GM12878 (cell line): ENCODE results near the gene TROAP. TPM values are rescaled to one million over a fixed set of nuclear protein-coding genes. Genes with fewer than 3 reads are reported as not detected.
A peak's percentile ranks its signal among the peaks of the same experiment; 100 is the strongest.

Experiments used
- CHD2 ChIP-seq: IDR thresholded peaks from 2 replicates; pipeline ENCODE4 v1.6.1; 2011; ENCODE audit warnings: low read depth, low read length, improper control_type of control experiment, borderline replicate concordance
- CREB1 ChIP-seq: IDR thresholded peaks from 2 replicates; pipeline ENCODE4 v1.6.1; 2012; ENCODE audit warnings: low read depth, mild to moderate bottlenecking, inconsistent platforms
- E4F1 ChIP-seq: fragments of 450-650 bp; IDR thresholded peaks from 2 replicates; pipeline ENCODE4 v1.6.1; 2018; ENCODE audit warnings: borderline replicate concordance, mild to moderate bottlenecking; ENCODE audit not compliant: partially characterized antibody
- EED ChIP-seq: sonication (generic); IDR thresholded peaks from 2 replicates; pipeline ENCODE4 v1.6.1; 2016; ENCODE audit warnings: antibody characterized with exemption, low read depth
- FOXK2 ChIP-seq: fragments of 450-650 bp; IDR thresholded peaks from 2 replicates; pipeline ENCODE4 v1.6.1; 2017; ENCODE audit warnings: mild to moderate bottlenecking, moderate library complexity
- IRF3 ChIP-seq: fragments of 450-650 bp; IDR thresholded peaks from 2 replicates; pipeline ENCODE4 v1.6.1; 2014; ENCODE audit warnings: mild to moderate bottlenecking
- MEF2A ChIP-seq: IDR thresholded peaks from 2 replicates; pipeline ENCODE4 v1.6.1; 2011; ENCODE audit warnings: low read depth, mild to moderate bottlenecking, low read length, moderate library complexity; ENCODE audit not compliant: insufficient read depth
- MTA2 ChIP-seq: fragments of 450-650 bp; IDR thresholded peaks from 2 replicates; pipeline ENCODE4 v1.6.1; 2016; ENCODE audit warnings: low read depth, mild to moderate bottlenecking, moderate library complexity
- MYC ChIP-seq: IDR thresholded peaks from 2 replicates; pipeline ENCODE4 v1.6.1; 2011; ENCODE audit warnings: mild to moderate bottlenecking, low read length, moderate library complexity, inconsistent platforms; ENCODE audit not compliant: insufficient read depth, insufficient replicate concordance, insufficient read length, severe bottlenecking
- NR2C1 ChIP-seq: fragments of 450-650 bp; IDR thresholded peaks from 2 replicates; pipeline ENCODE4 v1.6.1; 2017; ENCODE audit warnings: antibody characterized with exemption, mild to moderate bottlenecking, moderate library complexity
- NR2C2 ChIP-seq: IDR thresholded peaks from 2 replicates; pipeline ENCODE4 v1.6.1; 2011; ENCODE audit warnings: borderline replicate concordance, low read depth; ENCODE audit not compliant: control insufficient read depth, insufficient read length
- PAX5 ChIP-seq: IDR thresholded peaks from 2 replicates; pipeline ENCODE4 v1.6.1; 2011; ENCODE audit warnings: low read depth, low read length, borderline replicate concordance
- POLR2AphosphoS5 ChIP-seq: IDR thresholded peaks from 2 replicates; pipeline ENCODE4 v1.6.1; 2011; ENCODE audit warnings: mild to moderate bottlenecking, low read length, inconsistent platforms
- POU2F2 ChIP-seq: IDR thresholded peaks from 3 replicates; pipeline ENCODE4 v1.6.1; 2011; ENCODE audit warnings: low read depth, mild to moderate bottlenecking, low read length, borderline replicate concordance
- RUNX3 ChIP-seq: IDR thresholded peaks from 2 replicates; pipeline ENCODE4 v1.6.1; 2012; ENCODE audit warnings: low read length, inconsistent platforms
- STAT1 ChIP-seq: fragments of 450-650 bp; conservative IDR thresholded peaks from 2 replicates; pipeline ENCODE4 v1.6.1; 2014; ENCODE audit warnings: antibody characterized with exemption, mild to moderate bottlenecking
- STAT3 ChIP-seq: IDR thresholded peaks from 2 replicates; pipeline ENCODE4 v1.6.1; 2011; ENCODE audit warnings: low read depth, low read length, improper control_type of control experiment
- SUPT20H ChIP-seq: IDR thresholded peaks from 2 replicates; pipeline ENCODE4 v1.6.1; 2011; ENCODE audit warnings: low read depth, mild to moderate bottlenecking, low read length, moderate library complexity, borderline replicate concordance; ENCODE audit not compliant: control insufficient read depth
- SUZ12 ChIP-seq: fragments of 200-600 bp; sonication (generic); IDR thresholded peaks from one replicate; pipeline ENCODE4 v1.6.1; 2018; ENCODE audit warnings: antibody characterized with exemption, mild to moderate bottlenecking; ENCODE audit not compliant: unreplicated experiment
- TBL1XR1 ChIP-seq: IDR thresholded peaks from 2 replicates; pipeline ENCODE4 v1.6.1; 2012; ENCODE audit warnings: low read depth, low read length, improper control_type of control experiment
- TCF3 ChIP-seq: IDR thresholded peaks from 2 replicates; pipeline ENCODE4 v1.6.1; 2012; ENCODE audit warnings: low read depth, mild to moderate bottlenecking, low read length, borderline replicate concordance; ENCODE audit not compliant: insufficient read depth
- USF1 ChIP-seq: IDR thresholded peaks from 2 replicates; pipeline ENCODE4 v1.6.1; 2011; ENCODE audit warnings: borderline replicate concordance, low read depth, mild to moderate bottlenecking, moderate library complexity, mixed read lengths, low read length; ENCODE audit not compliant: insufficient read depth; ENCODE audit errors: extremely low read length
- WRNIP1 ChIP-seq: IDR thresholded peaks from 2 replicates; pipeline ENCODE4 v1.6.1; 2011; ENCODE audit warnings: low read depth, low read length, improper control_type of control experiment, borderline replicate concordance
- ZBED1 ChIP-seq: IDR thresholded peaks from 2 replicates; pipeline ENCODE4 v1.6.1; 2016; ENCODE audit warnings: borderline replicate concordance
- polyA plus RNA-seq, 11 experiments: library from polyadenylated mRNA; depleted of rRNA in 4 of 11; unstranded in 6 of 11; stranded (reverse) in 5 of 11; fragments of >200 nt; fragmentation: Nextera tagmentation in 4 of 11; fragmentation: Illumina TruSeq in 1 of 11; extraction: Ambion mirVana in 4 of 11; extraction: Trizol in 1 of 11; gene quantifications; 1 replicate in 1 of 11; 2 replicates in 10 of 11; pipeline versions ENCODE4 v1.2.1 to v1.2.3, GENCODE V29; 2011 to 2016; ENCODE audit warnings: inconsistent platforms in 2 of 11, missing spikeins in 2 of 11, low read depth in 1 of 11
- total RNA-seq, 4 experiments: library from RNA; depleted of rRNA in 3 of 4; stranded (reverse); fragments of >200 nt in 3 of 4; fragmentation: Illumina TruSeq in 1 of 4; extraction: Trizol in 1 of 4; gene quantifications; 2 replicates each; pipeline versions ENCODE4 v1.2.1 to v1.2.3, GENCODE V29; 2013 to 2021
- TF ChIP-seq, protein P1 (sequence below): fragments of 450-650 bp; IDR thresholded peaks from 2 replicates; pipeline ENCODE4 v1.6.1; 2017; ENCODE audit warnings: borderline replicate concordance

The TROAP gene
- total and polyA plus RNA-seq, 10 of the 15 experiments (the other 5 are each of a cell fraction or from before 2014, with no cell fraction given): 26.8 to 93.7 (median 52.6) TPM

- TF ChIP-seq, protein P1, sequence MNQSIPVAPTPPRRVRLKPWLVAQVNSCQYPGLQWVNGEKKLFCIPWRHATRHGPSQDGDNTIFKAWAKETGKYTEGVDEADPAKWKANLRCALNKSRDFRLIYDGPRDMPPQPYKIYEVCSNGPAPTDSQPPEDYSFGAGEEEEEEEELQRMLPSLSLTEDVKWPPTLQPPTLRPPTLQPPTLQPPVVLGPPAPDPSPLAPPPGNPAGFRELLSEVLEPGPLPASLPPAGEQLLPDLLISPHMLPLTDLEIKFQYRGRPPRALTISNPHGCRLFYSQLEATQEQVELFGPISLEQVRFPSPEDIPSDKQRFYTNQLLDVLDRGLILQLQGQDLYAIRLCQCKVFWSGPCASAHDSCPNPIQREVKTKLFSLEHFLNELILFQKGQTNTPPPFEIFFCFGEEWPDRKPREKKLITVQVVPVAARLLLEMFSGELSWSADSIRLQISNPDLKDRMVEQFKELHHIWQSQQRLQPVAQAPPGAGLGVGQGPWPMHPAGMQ: no peak
- TF ChIP-seq PAX5 (no peak), MTA2 (no peak), TCF3 (no peak), POLR2AphosphoS5 (no peak), NR2C2 (no peak), RUNX3 (no peak), POU2F2 (no peak), ZBED1 (no peak), CREB1 (peak; percentile 77), NR2C1 (no peak), FOXK2 (no peak), STAT1 (0 out of 2 replicates have a peak, but pooled peaks have one; percentile 38), SUZ12 (no peak), IRF3 (no peak), WRNIP1 (no peak), CHD2 (no peak), SUPT20H (no peak), E4F1 (no peak), TBL1XR1 (no peak), EED (no peak), MYC (no peak), STAT3 (no peak), USF1 (no peak), MEF2A (no peak)
Measured at GRCh38 chr12:49288412-49288853, 34.6 kb upstream of the TROAP start (continued).
